Chondrocyte (in vitro differentiated cells): ENCODE results near the gene PTCRA. TPM values are rescaled to one million over a fixed set of nuclear protein-coding genes. Genes with fewer than 3 reads are reported as not detected.
A peak's percentile ranks its signal among the peaks of the same experiment; 100 is the strongest.
"Not testable (repeated sequence)": the region's sequence is repeated elsewhere in the genome, so short reads cannot be mapped to it uniquely, and the experiment has no call there.

Experiments
- DNase-seq: peaks from one replicate; pipeline ENCODE4 v3.0.0; 2021; ENCODE audit warnings: mixed read lengths, low spot score
- H3K27ac Mint-ChIP-seq: one replicate; pipeline ENCODE4 v1.8.0; 2021; ENCODE audit warnings: mild to moderate bottlenecking, moderate library complexity, mixed read lengths; ENCODE audit not compliant: unreplicated experiment
- H3K27me3 Mint-ChIP-seq: 2 replicates; pipeline ENCODE4 v1.8.0; 2021; ENCODE audit warnings: low read depth, mixed read lengths
- H3K36me3 Mint-ChIP-seq: 2 replicates; pipeline ENCODE4 v1.8.0; 2021; ENCODE audit warnings: low read depth, mixed read lengths
- H3K4me1 Mint-ChIP-seq: 2 replicates; pipeline ENCODE4 v1.8.0; 2021; ENCODE audit warnings: low read depth, mild to moderate bottlenecking, mixed read lengths
- H3K4me3 Mint-ChIP-seq: one replicate; pipeline ENCODE4 v1.8.0; 2021; ENCODE audit warnings: mild to moderate bottlenecking, moderate library complexity, mixed read lengths; ENCODE audit not compliant: unreplicated experiment
- H3K9me3 Mint-ChIP-seq: 2 replicates; pipeline ENCODE4 v1.8.0; 2021; ENCODE audit warnings: low read depth, mixed read lengths
- total RNA-seq: library from RNA; stranded (reverse); gene quantifications from 3 replicates; pipeline ENCODE4 v1.2.1, GENCODE V29; 2021
- TF ChIP-seq, protein P1 (sequence below): fragments of 200-600 bp; sonication (generic); IDR thresholded peaks from 2 replicates; pipeline ENCODE4 v1.5.0; 2021; ENCODE audit warnings: antibody characterized with exemption, mild to moderate bottlenecking, moderate library complexity

PTCRA gene
- total RNA-seq, 1 donor from 2014 or later = not detected

- DNase-seq = no peak
- peaks cover 18% of the 10 kb centered on the region for H3K36me3 Mint-ChIP-seq
- H3K4me3 Mint-ChIP-seq = no peak overlapping the region
- no peaks in the 10 kb centered on the region for H3K9me3 Mint-ChIP-seq
- TF ChIP-seq, protein P1, sequence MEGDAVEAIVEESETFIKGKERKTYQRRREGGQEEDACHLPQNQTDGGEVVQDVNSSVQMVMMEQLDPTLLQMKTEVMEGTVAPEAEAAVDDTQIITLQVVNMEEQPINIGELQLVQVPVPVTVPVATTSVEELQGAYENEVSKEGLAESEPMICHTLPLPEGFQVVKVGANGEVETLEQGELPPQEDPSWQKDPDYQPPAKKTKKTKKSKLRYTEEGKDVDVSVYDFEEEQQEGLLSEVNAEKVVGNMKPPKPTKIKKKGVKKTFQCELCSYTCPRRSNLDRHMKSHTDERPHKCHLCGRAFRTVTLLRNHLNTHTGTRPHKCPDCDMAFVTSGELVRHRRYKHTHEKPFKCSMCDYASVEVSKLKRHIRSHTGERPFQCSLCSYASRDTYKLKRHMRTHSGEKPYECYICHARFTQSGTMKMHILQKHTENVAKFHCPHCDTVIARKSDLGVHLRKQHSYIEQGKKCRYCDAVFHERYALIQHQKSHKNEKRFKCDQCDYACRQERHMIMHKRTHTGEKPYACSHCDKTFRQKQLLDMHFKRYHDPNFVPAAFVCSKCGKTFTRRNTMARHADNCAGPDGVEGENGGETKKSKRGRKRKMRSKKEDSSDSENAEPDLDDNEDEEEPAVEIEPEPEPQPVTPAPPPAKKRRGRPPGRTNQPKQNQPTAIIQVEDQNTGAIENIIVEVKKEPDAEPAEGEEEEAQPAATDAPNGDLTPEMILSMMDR = no peak
- no peaks in the 10 kb centered on the region for H3K4me1 Mint-ChIP-seq
- no peak overlapping the region for H3K27ac Mint-ChIP-seq
- H3K27me3 Mint-ChIP-seq = no peaks in the 10 kb centered on the region
These were observed 23.9 kb downstream of the PTCRA start for GRCh38 chr6:42939810-42940167.

DNA sequence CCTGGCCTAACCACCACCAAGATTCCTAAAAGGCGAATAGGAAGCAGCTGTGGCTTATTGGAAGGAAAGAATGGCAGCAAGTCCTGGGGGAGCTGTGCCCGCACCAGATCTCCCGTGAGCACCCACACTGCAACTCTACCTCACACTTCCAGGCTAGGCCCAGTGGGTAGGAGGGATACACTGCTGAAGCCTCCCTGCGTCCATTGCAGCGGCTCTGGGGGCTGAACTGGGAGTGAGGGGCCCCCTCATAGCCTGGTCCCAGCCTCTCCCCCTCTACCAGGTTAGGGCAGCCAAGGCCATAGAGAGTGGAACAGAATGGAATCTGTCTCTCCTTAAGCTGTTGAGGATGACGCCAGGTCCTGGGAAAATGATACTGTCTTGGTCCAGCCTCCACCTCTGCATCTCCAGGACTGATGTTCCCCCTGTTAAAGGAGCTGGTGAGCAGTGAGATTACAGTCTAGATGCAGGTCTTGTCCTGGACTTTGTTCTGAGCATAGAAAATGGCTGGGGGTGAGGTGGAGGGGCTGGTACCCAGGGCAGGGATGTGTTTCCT lies 24.7 kb downstream of the PTCRA start:
- DNase-seq = no peak
- H3K27me3 Mint-ChIP-seq = no peaks in the 10 kb centered on the region
- no peak overlapping the region for H3K4me3 Mint-ChIP-seq
- no peak overlapping the region for H3K27ac Mint-ChIP-seq
- peaks cover 15% of the 10 kb centered on the region for H3K36me3 Mint-ChIP-seq
- TF ChIP-seq, protein P1 = no peak
- no peaks in the 10 kb centered on the region for H3K4me1 Mint-ChIP-seq
- H3K9me3 Mint-ChIP-seq = no peaks in the 10 kb centered on the region

- not testable (repeated sequence) for H3K27ac Mint-ChIP-seq, H3K9me3 Mint-ChIP-seq, H3K4me3 Mint-ChIP-seq
These were observed 25.5 kb downstream of the PTCRA start for GRCh38 chr6:42941356-42941755.

GRCh38 chr6:42942444-42942843 lies 26.6 kb downstream of the PTCRA start:
- no peak overlapping the region for H3K27ac Mint-ChIP-seq
- H3K36me3 Mint-ChIP-seq = peaks cover 11% of the 10 kb centered on the region
- DNase-seq = peak; percentile 27
- TF ChIP-seq, protein P1 = no peak
- no peaks in the 10 kb centered on the region for H3K27me3 Mint-ChIP-seq
- H3K4me3 Mint-ChIP-seq = no peak overlapping the region
- H3K4me1 Mint-ChIP-seq = no peaks in the 10 kb centered on the region
- H3K9me3 Mint-ChIP-seq = no peaks in the 10 kb centered on the region

More at GRCh38 chr6:42941356-42941755, 25.5 kb downstream of the PTCRA start:
- not testable (repeated sequence) for H3K27me3 Mint-ChIP-seq, DNase-seq, H3K4me1 Mint-ChIP-seq
- H3K36me3 Mint-ChIP-seq = peaks cover 14% of the 10 kb centered on the region

- Mint-ChIP-seq H3K27ac (no peak overlapping the region), H3K27me3 (no peaks in the 10 kb centered on the region), H3K36me3 (peaks cover 5% of the 10 kb centered on the region), H3K4me1 (peaks cover 11% of the 10 kb centered on the region), H3K9me3 (no peaks in the 10 kb centered on the region), H3K4me3 (no peak overlapping the region)
- TF ChIP-seq, protein P1 = no peak
- DNase-seq = no peak
These were observed 32.1 kb downstream of the PTCRA start for GRCh38 chr6:42947950-42948349.

GRCh38 chr6:42952389-42952788 lies 36.5 kb downstream of the PTCRA start:
- TF ChIP-seq, protein P1 = no peak
- DNase-seq = no peak
- Mint-ChIP-seq H3K9me3 (no peaks in the 10 kb centered on the region), H3K27me3 (no peaks in the 10 kb centered on the region), H3K4me1 (peaks cover 11% of the 10 kb centered on the region), H3K36me3 (no peaks in the 10 kb centered on the region), H3K27ac (no peak overlapping the region), H3K4me3 (no peak overlapping the region)

GRCh38 chr6:42954405-42954804 lies 38.6 kb downstream of the PTCRA start:
- not testable (repeated sequence) for H3K4me1 Mint-ChIP-seq, H3K27me3 Mint-ChIP-seq, DNase-seq, H3K9me3 Mint-ChIP-seq, H3K4me3 Mint-ChIP-seq, H3K27ac Mint-ChIP-seq, H3K36me3 Mint-ChIP-seq
